Stimulated activated CD8-positive, alpha-beta memory T cell treated with anti-CD3 and anti-CD28 coated beads, Interleukin-15, amount 100 ng/mL, for 4 hours (primary cell): ENCODE results near the gene NBPF1.
"Not testable (repeated sequence)": the region's sequence is repeated elsewhere in the genome, so short reads cannot be mapped to it uniquely, and the experiment has no call there.

ENCODE experiments used
- DNase-seq, 2 donors: peaks; one replicate each; pipeline ENCODE4 v3.0.0-alpha.2; 2020; ENCODE audit warnings: low read depth in 2 of 2

Gene NBPF1

GRCh38 chr1:16549545-16549944, 63.8 kb downstream of the NBPF1 start:
- not testable (repeated sequence) for DNase-seq

GRCh38 chr1:16547502-16548241, 65.7 kb downstream of the NBPF1 start:
- DNase-seq = not testable (repeated sequence)

- DNase-seq = not testable (repeated sequence)
Measured at GRCh38 chr1:16545682-16546095, 67.7 kb downstream of the NBPF1 start.

- DNase-seq = not testable (repeated sequence)
Measured at GRCh38 chr1:16540421-16540893, 72.9 kb downstream of the NBPF1 start.

- DNase-seq = not testable (repeated sequence)
Measured at GRCh38 chr1:16537528-16537927, 75.8 kb downstream of the NBPF1 start.

- not testable (repeated sequence) for DNase-seq
Measured at GRCh38 chr1:16536796-16537195, 76.6 kb downstream of the NBPF1 start.

- not testable (repeated sequence) for DNase-seq
Measured at GRCh38 chr1:16535898-16536297, 77.5 kb downstream of the NBPF1 start.

- not testable (repeated sequence) for DNase-seq
Measured at GRCh38 chr1:16535487-16535886, 77.9 kb downstream of the NBPF1 start.

- DNase-seq = not testable (repeated sequence)
Measured at GRCh38 chr1:16534829-16535456, 78.4 kb downstream of the NBPF1 start.

GRCh38 chr1:16534239-16534828, 79.0 kb downstream of the NBPF1 start:
- not testable (repeated sequence) for DNase-seq

GRCh38 chr1:16532235-16532991, 81.0 kb downstream of the NBPF1 start:
- not testable (repeated sequence) for DNase-seq

GRCh38 chr1:16528338-16528737, 85.0 kb downstream of the NBPF1 start:
- DNase-seq = not testable (repeated sequence)

GRCh38 chr1:16525769-16526168, 87.6 kb downstream of the NBPF1 start:
- not testable (repeated sequence) for DNase-seq

- DNase-seq = not testable (repeated sequence)
Measured at GRCh38 chr1:16521679-16522078, 91.7 kb downstream of the NBPF1 start.

GRCh38 chr1:16521288-16521583, 92.1 kb downstream of the NBPF1 start:
- no peak for DNase-seq

- not testable (repeated sequence) for DNase-seq
Measured at GRCh38 chr1:16520435-16521287, 92.7 kb downstream of the NBPF1 start.

- DNase-seq = not testable (repeated sequence)
Measured at GRCh38 chr1:16519255-16519951, 94.0 kb downstream of the NBPF1 start.

- not testable (repeated sequence) for DNase-seq
Measured at GRCh38 chr1:16518913-16519254, 94.5 kb downstream of the NBPF1 start.

- DNase-seq = not testable (repeated sequence)
Measured at GRCh38 chr1:16516694-16517410, 96.5 kb downstream of the NBPF1 start.
